T-helper 1 cell treated with Interleukin-12 subunit alpha and Interleukin-12 subunit beta and Interleukin-4 antibody, amounts not matched to agents 30 ng/mL and 1 ng/mL, for 36 hours (primary cell): Measurements from ENCODE around the gene BRD2. TPM values are rescaled to one million over a fixed set of nuclear protein-coding genes. Genes with fewer than 3 reads are reported as not detected.

Source experiments
- intact Hi-C: fragments of 100-400 bp; cut with micrococcal nuclease; formaldehyde crosslinking; loops from one replicate; pipeline ENCODE4 v1.15.1; 2024
- total RNA-seq: library from RNA; stranded (reverse); gene quantifications from 2 replicates; pipeline ENCODE4 v1.2.3, GENCODE V29; 2022

BRD2 gene
- 313 and 336 TPM in 2 replicates for total RNA-seq

DNA sequence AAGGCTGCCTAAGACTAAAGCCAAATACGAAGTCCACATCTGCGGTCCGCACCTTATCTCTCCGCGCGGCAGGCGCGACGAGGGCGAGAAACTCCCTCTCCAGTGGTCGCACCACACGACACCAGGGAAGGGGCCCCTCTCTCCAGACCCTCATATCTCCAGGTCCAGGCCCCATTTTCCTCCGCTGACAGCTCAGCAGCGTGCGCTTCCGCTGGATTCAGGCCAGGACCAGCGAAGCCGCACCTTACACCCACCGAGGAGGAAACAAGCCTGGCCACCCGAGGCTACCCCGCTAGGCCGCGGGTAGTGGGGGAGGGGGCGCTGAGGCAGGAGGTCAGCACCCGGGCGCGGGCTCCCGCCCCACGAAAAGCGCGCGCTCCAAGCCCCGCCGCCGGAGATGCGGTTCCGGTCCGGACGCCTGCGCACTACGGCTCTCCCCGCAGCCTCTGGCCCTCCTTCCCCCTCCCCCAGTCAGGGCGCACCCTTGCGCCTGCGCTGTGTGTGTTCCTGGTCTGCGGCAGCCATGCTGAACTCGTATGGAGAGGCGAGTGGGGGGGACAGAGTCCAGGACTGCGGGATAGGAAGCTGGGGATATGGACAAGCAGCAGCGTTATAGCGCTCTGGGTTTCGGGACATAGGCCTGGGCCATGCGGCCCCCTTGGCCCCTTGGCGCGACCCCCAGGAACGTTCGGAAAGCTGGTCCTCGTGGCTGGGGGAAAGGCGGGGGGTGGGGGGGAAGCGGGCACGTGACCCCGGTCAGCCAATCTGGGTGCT lies at the start of gene BRD2:
Gene BRD2, plus strand, starts transcription at position 502 of the 774 bp plus-strand sequence. CDS start 4,305 bp downstream, outside the sequence.
- intact Hi-C loops: loop anchor here (1.0 to 5.0 kb wide), 3 partner anchors 773 to 1566 kb away; partner anchors contain the start of genes MICA and RNF5

DNA sequence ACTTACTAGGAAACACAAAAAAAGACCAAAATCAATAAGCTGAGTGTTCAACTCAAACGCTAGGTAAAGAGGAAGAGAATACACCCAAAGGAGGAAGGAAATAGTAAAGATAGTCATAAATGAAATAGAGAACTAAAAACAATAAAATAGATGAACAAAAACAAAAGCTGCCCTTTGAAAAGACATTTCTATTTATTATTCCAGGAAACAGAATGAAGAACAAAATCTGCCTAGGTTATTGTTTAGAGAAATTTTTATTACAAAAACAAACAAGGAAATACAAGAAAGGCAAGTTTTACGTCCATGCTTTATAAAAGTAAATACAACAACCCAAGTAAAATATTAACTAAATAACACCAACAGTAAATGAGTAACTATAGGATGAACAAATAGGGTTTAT lies 47.7 kb upstream of the BRD2 start:
- intact Hi-C loops: no loop called here

DNA sequence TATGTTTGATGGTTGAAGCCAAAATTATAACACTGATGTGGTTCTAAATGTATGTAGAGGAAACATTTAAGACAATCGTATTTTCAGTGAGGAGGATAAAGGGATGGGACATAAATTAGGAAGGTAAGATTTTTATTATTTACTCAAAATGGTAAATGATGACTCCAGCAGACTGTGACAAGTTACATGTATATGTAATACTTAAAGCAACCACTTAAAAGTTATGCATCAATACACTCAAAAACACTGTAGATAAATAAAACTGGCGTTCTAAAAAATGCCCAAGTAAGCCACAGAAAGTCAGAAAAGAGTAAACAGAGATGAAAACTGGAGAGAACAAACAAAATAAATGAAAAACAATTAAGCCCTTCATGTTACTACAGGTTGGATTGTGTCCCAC lies 46.3 kb upstream of the BRD2 start:
- intact Hi-C loops: no loop called here

DNA sequence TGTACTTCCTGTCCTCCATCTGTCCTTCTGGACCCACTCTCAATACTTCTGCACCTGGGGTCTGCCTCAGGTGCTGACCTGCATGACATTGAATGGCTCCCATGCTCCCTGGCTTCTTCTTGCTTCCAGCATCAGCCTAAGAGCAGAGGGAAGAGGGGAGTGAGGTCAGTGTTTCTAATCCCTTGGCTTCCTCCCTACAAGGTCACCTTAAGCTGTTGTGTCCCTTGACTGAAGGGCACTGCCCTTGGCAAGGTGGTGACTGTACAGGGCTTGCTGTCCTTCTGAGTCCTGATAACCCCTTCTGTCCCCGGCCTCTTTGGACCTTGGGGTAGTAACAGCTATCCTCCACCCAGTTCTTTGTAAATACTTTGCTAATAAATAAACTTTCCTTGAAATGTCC lies 37.2 kb upstream of the BRD2 start:
- intact Hi-C loops: no loop called here

DNA sequence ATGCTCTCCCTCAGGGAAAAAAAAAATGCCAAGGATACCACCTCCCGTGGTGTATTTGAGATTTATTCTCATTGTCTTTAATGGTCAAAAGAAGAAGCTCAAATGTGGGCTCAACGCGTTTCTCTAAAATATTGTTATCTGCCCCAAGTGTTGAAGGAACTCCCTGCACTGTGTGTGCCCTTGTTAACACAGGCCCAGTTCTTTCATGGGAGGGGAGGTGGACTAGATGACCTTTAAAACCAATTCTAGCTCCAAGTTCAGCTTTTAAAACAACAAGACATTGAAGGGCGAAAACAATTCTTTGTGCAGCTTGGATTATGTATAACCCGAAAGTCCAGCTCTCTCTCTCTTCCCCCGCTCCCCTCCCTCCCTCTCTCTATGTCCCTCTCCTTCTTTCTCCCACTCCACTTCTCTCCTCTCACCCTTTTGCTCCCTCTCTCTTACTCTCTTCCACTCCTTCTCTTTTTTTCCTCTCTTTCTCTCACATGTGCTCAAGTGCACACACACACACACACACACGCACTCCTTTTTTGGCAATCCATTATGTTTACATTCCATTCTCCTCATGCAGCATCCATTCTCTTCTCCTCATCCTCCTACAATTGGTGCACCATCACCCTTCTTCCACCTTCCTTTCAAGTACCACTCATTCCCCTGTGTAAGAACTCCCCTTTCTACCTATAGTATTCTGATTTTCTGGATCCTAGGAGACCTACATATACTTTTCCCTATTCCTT lies 36.1 kb upstream of the BRD2 start:
- intact Hi-C loops: no loop called here

DNA sequence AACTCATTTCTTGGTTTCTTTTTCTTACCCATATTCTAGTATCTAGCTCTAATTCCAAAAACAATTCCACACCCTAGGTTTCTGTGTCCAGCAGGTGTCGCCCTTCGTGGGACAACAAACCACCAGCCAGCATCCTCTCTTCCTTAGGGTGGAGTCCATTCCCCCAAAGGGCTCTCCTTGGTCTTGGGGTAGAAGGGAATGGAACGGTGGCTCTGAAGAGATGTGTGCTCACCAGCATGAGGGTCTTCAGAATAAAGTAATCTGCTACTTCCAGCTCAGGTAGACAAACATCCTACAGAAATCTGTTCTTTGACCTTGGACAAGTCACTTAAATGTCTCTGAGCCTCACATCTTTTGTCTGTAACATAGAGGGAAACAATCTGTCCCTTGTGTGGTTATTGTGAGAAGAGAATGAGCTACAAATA lies 34.7 kb upstream of the BRD2 start:
- intact Hi-C loops: loop anchor here (1.0 kb wide), 5 partner anchors 8 to 51 kb away; partner anchors contain the start of genes HLA-DMA and HLA-DMB

DNA sequence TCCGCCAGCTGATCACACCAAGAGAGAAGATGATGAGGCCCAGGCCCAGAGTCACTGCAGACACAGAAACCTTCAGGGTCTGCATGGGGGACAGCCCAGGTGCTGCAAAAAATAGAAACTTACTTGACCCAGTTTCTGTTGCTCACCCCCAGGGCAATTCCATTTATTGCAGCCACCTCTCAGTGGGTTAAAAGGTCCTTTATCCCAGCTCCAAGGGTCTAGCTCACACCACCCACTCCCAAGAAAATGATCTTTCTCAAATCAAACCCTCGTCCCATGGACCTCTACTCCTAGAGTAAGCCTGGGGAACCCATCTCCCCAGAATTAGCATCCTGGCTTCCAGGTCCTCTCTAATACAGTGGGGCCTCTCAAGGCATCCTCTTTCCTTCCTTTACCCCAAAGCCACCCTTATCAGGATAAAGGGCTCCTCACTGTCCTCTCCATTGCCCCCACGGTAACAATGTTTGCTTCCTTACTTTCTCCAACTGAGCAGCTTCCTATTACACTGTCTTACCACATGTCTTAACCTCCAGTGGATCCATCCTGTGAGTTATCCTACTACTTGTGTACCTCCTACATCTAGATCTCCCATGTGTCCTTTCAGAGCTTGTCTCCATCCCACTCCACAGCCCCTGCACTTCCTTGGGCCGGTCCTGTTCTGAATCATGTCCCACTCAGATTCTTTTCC lies 32.7 kb upstream of the BRD2 start:
- intact Hi-C loops: no loop called here

DNA sequence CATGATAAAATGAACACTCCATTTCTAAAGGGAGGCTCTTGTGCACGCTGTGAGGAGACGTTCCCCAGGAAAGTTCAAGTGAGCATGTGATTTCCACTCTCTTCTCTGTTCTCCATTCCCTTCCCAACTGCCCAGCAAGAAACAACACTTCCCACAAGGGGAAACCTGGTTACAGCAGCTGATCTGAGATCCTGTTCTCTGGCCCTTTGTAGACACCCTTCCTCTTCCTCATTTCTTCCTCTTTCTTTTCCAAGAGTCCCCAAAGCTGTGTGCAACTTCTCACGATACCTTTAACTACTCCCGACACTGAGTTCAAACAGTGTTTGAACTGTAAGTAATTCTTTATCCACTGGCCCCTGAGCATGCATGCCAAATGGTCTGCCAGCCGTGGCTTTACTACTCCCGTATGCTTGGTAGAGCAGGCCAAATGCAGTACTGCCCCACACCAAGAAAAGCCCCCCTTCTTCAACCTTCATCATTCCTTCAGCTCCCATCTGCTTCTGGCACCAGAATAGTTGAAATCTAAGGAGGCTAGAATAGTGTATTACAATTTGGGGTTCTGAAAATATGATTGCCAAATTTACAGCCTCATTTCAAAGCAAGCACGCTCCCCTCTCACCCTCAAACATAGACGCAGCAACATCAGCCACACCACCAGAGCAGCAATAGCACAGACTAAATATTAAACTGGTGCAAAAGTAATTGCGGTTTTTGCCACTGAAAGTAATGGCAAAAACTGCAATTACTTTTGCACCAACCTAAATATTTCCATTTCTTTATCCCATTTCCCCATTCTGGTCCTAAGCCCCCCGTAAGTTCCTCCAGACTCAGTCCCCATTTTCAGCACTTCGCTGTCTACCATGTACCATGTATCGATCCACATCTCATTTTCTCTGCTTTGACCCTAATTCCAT lies 31.9 kb upstream of the BRD2 start:
- intact Hi-C loops: no loop called here

DNA sequence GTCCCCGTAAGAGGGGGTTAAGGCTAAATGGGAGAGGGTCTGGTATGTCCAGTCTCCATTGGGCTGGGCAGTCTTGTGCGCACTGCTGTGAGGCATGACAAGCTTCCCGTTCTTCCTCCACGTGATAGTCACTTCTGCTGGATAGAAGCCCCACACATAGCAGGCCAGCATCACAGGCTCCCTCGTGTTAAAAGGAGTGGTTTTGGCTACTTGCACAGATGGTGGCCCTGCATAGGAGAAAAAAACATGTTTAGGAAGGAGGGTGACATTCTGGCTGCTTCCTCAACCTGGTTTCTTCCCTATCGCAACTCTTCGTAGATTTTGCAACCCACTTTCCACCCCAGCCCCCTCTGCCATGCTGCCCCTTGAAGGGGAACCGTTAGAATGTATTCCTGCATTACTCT lies 31.2 kb upstream of the BRD2 start:
- intact Hi-C loops: no loop called here

DNA sequence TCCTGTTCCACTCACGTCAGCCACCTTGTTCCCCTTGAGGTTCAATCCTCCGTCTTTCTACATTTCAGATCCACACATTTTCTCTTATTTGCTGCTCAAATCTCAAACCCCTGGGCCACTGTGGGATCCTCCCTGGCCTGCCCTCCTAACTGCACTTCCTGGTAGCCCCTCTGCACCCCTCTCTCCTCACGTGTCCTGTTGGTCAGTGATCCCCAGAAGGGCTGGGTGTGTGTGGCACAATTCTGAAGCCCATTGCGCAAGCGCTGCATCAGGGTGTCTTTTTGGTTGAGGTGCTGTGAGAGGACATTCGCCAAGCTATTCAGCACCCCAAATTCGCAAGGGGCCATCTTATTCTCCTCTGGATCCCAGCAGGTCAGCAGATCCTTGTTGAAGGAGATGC lies 29.9 kb upstream of the BRD2 start:
- intact Hi-C loops: no loop called here

DNA sequence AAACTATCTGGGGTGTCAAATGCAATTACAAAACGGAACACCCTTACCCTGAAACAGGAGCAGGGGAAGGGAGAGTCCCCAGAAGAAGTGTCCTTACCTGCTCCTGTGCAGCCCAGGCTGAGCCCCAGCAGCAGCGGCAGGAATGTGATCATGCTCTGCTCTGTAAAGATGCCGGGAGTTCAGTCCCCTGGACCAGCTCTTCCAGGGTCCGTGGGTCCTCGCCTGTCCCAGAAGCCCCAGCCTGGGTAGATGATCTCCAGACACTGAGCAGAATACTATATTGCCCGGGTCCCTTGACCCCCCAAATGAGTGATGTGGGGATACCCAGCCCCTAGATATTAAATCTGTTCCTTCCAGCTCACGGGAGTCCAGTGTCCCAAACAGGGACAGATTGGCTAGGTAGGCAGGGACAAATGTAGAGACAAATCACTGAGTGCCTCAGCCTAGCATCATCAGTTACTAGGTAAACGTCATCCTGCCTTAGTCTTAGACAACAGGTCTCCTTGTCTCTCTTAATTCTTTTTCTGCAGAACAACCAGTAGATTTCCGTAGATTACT lies 27.7 kb upstream of the BRD2 start, which contains the start of gene HLA-DMB:
Gene HLA-DMB, minus strand, starts transcription at position 373 of the 558 bp plus-strand sequence. Its CDS starts 221 bp downstream, at position 152.
- intact Hi-C loops: loop anchor here (1.0 to 5.0 kb wide), 6 partner anchors 7 to 307 kb away; partner anchors contain the start of gene HLA-DMA

DNA sequence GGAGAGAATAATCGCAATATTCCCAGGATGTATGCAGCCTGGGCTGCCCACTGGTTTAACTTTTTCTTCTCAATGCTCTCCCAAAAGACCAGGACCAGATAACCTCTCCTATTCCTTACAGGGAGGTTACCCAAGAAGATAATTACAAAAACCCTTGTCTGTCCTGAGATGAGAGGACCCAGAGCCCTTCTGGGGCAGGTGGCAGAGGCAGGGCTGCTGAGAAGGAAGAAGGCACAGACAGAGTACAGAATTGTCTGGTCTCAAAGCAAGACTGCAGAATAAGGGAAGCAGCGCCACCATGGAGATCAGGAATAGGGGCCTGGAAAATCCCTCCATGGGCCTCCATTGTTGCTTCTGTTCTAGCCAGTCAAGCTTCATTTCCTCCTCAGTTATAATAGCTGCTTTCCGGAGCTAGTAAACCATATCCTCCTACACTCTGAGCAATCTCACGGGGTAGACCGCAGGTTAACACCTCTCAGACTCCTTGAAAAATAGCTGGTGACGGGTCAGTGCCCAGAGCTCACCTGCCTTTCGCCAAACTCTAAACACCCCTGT lies 27.1 kb upstream of the BRD2 start:
- intact Hi-C loops: loop anchor here (1.0 to 5.0 kb wide), 6 partner anchors 8 to 306 kb away; partner anchors contain the start of gene HLA-DMA

DNA sequence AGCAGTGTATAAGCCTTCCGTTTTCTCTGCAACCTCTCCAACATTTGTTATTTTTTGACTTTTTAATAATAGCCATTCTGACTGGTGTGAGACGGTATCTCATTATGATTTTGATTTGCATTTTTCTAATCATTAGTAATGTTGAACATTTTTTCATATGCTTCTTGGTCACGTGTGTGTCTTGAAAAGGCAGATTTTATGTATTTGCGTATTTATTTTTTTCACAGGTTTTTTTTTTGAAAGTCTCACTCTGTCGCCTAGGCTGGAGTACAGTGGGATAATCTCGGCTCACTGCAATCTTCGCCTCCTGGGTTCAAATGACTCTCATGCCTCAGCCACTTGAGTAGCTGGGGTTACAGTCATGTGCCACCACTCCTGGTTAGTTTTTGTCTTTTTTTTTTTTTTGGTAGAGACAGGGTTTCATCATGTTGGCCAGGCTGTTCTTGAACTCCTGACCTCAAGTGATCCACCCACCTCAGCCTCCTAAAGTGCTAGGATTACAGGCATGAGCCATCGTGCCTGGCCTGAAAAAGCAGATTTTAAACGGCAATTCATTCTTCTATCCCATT lies 25.8 kb upstream of the BRD2 start:
- intact Hi-C loops: loop anchor here (5.0 kb wide), 1 partner anchor 305 kb away; no protein-coding TSS in a partner anchor

DNA sequence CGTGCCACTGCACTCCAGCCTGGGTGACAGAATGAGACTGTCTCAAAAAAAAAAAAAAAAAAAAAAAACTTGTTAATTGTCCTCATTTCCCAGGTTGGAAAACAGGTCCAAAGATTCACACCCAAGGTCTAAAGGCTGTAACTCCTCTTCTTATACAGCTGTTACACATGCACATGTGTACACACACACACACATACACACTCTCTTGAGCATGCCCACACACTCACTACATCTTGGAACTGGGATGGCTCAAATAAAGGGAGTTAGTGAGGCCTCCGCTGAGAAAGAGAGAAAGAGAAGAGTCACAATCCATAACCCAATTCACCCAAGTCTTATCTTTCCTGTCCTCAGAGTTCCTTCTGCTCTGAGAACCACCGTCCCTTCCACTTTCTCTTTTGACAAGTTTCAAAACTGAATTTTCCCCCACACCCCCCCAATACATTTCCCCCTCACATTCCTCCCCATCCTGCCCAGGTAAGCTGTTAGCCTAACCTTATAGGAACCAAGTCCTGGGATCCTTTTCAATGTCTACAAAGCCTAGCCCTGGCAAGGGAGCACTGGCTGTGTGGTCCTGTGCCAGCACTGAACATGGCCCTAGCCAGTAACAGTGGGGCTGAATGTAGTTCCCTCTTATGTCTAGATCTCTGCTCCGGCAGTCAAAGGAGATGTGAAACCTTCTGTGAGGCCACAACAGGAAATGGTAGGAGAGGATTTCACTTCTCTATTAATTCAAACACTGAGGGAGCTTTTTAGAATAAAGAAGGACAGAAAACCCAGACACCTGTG lies 24.3 kb upstream of the BRD2 start:
- intact Hi-C loops: loop anchor here (1.0 to 5.0 kb wide), 2 partner anchors 59 to 303 kb away; no protein-coding TSS in a partner anchor

DNA sequence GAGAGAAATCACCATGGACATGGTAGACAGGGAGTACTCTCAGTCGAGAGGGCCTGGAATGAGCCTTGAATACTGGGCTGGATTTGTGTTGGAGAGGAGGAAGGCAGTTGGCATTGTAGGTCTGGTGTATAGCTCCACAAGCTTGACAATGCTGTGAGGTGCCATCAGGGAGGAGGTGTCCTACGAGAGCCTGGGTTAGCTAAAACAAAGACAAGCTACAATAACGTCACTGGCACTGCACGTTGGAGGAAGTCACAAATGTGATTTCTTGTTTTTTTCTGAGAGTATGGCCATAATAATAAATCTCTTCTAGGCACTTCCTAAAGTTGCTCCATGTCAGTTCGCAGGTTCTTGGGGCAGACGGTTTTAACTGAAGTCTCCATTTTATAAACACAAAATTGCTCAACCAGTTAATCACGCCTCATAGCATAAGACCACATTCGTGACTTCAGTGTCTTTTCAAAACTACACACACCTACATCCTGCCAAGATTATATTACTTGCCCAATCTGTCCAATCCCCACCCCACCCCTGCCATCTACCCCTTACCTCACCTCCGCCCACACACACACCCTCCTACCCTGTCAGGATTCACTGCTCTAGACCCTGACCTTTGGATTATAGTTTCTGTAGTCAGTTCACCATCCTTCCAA lies 23.2 kb upstream of the BRD2 start:
- intact Hi-C loops: no loop called here

DNA sequence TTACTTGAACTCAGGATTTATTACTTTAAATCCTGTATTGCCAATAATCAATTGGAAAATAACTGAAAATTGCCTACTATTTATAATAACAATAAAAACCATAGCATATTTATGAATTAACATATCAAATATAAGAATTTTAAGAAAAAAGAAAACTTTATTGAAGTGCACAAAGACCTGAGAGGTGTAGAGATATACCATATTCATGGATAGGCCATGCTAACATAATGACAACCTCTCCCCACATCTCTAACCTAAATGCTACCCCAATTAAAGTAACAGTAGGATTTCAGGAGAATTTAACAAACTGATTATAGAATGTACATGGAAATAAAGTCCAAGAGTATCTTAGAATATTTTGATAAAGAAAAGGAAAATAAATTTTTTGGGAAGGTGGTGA lies 22.4 kb upstream of the BRD2 start:
- intact Hi-C loops: no loop called here

DNA sequence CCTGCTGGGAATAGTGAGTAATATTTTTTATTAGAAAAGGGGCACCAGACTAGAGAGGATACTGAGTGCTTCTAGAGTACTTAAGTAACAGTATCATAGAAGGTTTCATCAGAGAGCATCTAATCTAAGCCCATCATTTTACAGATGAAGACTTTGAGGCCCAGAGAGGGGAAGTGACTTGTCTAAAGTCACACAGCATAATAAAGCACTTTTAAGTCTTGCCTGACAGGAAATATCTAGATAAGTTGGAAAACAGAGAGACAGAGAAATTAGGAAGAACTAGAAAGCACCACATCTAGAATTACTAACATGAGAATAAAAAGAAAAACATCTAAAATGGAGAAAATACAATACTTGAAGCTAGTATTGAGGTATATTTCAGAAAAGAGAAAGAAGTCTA lies 21.5 kb upstream of the BRD2 start:
- intact Hi-C loops: no loop called here
